Hematopoietic multipotent progenitor cell treated with erythropoietin and hydrocortisone succinate and interleukin-3 and kit ligand, for 15 days (in vitro differentiated cells): ENCODE measurements around the gene PDCD7.
"Not testable (repeated sequence)": the region's sequence is repeated elsewhere in the genome, so short reads cannot be mapped to it uniquely, and the experiment has no call there.

ENCODE experiments used
- DNase-seq: peaks from one replicate; pipeline ENCODE4 v3.0.0-alpha.2; 2015; ENCODE audit warnings: low spot score

The PDCD7 gene

DNA sequence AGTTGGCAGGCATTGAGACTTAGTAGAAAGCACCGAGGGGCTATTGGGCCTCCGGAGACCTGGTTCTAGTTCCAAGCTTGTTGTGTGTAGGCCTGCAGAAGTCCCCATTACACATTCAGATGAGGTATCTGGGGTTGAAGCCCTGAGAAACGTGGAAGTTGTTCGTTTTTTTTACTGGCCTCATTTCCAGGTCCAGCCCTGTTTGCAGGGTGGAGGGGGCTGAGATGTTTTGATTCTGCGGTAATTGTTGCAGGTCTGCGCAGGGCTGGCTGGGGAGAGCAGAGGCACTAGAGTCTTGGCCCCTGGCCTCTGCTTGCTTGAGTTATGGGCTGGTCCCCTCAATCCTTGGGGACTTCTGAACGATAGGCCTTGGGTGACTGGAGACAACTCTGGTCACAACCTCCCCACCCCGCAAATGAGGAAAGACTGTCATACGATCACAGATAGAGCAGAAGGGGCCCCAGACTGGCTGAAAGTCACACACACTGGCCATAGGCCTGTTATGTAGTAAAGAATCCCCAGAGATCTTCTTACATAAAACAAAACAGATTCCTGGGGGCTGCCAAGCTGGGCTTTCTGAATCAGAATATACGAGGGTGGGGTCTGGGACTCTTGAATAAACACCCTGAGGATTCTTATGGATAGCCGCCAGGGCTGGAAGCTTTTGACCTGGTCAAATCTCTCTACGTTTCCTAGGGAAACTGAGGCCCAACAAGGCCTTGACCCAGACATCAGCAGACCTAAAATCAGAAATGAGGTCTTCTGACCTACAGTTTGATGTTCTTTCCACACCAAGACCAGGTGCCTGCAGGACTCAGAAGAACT, 41.5 kb downstream of the PDCD7 start:
- no peak for DNase-seq

GRCh38 chr15:65089206-65089824, 44.3 kb downstream of the PDCD7 start:
- DNase-seq = no peak

- DNase-seq = no peak
These were observed 45.0 kb downstream of the PDCD7 start for GRCh38 chr15:65088643-65089021.

DNA sequence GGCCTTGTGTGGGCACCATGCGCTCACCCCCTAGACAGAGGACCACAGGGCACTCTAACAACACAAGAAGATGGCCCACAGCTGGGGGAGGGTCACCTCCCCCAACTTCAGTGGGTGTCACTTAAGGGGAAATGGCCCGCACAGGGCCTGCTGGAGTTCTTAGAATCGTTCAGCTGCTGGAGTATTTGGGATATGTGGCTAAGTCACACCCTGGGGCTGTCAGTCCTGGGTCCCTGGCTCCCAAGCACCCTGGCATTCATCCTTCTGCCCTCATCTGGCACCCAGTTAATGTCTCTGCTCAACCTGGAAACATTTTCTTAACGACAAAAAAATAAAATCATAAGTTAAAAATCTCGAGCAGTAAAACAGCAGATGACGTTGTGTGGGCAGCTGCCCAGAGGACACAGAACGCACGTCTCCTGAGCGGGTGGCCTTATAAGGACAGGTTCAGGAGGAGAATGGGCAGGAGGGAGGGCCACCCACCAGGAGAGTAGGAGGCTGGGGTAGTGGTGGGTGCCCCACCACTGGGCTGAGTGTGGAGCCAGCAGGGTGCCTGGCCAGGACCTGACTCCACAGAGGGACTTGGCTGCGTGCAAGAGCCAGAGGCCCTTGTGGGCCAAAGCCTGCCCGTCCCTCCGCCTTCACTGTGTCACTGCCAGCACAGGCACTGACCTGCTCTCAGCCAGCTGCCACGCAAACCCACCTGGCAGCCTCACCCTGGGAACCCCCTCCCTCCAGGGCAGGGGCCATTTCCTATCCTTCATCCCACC, 45.5 kb downstream of the PDCD7 start:
- DNase-seq = no peak

- DNase-seq = no peak
These were observed 46.2 kb downstream of the PDCD7 start for GRCh38 chr15:65087411-65087810.

GRCh38 chr15:65086680-65087111, 46.9 kb downstream of the PDCD7 start:
- DNase-seq = no peak

GRCh38 chr15:65085990-65086679, 47.5 kb downstream of the PDCD7 start:
- no peak for DNase-seq

GRCh38 chr15:65085207-65085753, 48.3 kb downstream of the PDCD7 start:
- DNase-seq = no peak

DNA sequence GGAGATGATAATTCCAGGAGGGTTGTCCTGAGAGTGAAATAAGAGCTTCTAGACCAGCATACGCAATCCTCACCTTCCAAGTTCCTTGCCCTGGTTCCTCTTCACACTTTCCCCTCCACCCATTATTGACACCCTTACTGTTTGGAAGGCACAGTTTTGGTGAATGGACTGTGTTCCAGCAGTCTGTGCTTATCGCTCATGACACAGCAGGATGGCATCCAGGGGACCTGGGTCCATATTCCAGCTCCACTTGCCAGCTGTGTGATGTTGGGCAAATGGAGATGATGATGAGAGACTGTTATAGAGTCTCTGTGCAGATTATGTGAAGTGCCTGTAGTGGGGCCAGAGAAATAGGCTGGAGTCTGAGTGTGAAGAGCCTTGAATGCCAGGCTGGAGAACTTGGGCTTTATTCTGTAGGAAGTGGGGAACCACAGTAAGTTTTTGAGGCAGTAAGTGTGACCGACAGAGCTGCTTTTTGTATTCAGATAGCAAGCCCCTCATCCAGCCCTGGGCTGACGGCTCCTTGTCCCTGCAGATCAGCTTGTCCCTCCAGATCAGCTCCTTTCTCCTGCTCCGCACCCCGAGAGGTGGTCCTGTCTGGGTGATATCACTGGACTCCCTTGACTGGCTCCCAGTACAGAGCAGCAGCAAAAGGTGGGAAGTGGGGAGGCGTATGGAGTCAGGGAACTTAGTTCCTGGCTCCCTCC, 49.0 kb downstream of the PDCD7 start:
- no peak for DNase-seq

GRCh38 chr15:65083262-65083701, 50.3 kb downstream of the PDCD7 start:
- DNase-seq = no peak

DNA sequence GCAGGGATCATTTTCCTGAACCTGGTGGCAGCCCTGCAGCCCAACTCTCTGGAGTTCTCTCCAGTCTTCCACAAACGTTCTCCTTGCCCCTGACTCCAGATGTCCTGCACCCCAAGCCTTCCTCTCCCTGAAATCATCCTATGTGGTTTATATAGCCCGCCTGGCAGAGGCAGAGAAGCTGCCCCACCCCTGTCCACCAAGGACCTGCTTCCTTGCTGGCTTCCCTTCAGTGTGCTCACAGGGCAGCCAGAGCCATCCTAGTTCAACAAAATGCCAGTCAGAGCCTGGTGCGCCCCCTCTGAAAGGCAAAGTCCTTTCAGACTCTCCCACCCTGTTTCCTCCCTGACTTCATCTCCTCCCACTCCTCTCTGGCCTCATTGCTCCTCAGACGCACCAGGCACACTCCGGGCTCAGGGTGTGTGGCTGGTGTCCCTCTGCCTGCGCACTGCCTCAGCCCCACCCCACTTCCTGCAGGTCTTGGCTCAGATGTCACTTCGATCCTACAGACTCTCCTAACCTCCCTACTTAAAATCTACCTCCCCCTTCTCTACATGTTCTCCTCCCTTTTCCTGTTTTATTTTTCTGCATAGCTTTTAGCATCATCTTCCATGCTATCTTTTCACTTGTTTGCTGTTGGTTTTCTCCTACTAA, 51.2 kb downstream of the PDCD7 start:
- DNase-seq = no peak

DNA sequence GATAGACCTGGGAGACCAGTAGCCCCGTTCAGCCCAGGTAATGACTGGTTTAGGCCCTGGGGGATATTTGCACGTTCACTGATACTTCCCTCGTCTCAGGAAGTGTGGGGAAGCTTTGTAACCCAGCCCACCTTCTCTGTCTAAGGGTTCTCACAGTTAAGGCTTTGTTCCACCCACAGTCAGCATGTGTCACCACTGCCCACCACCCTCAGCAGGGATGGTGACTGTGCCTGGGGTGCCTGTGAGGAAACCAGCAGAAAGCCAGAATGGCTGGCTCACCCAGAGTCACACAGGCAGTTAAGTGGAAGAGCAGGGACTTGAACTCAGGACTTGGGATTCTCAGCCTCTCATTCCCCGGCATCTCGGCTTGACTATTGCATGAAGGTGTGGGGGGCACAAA, 51.9 kb downstream of the PDCD7 start:
- no peak for DNase-seq

GRCh38 chr15:65081270-65081669, 52.3 kb downstream of the PDCD7 start:
- DNase-seq = no peak

DNA sequence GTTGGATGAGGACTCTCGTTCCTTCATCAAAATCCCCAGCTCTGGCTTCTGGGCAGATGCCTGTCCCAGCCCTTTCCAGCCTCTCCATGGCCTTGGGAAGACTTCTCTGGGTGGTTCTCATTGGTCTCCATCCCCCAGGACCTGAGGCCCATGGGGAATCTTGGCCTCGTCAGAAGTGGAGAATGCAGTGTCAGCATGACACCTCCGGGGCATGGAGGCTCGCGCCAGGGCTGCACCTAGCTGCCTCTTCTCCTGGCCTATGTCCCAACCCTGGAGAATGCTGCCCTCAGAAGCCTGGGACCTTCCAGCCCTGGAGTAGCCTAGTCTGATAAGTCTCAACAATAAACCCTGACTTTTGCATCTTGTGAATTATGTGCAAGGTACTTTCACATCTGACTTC, 54.0 kb downstream of the PDCD7 start:
- DNase-seq = no peak

DNA sequence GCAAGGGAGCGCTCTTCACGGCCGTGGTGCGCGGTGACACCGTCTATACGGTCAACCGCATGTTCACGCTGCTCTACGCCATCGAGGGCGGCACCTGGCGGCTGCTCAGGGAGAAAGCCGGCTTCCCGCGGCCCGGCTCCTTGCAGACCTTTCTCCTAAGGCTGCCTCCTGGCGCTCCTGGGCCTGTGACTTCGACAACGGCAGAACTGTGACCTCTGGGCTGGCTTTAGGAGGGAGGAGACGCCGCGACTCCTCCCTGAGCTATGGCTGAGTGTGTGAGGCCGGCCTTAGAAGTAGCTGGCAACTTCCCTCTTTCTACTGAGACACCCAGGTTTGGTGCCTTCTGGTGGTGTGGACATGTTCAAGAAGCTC, 55.6 kb downstream of the PDCD7 start:
- no peak for DNase-seq

- no peak for DNase-seq
These were observed 56.2 kb downstream of the PDCD7 start for GRCh38 chr15:65077291-65077980.

DNA sequence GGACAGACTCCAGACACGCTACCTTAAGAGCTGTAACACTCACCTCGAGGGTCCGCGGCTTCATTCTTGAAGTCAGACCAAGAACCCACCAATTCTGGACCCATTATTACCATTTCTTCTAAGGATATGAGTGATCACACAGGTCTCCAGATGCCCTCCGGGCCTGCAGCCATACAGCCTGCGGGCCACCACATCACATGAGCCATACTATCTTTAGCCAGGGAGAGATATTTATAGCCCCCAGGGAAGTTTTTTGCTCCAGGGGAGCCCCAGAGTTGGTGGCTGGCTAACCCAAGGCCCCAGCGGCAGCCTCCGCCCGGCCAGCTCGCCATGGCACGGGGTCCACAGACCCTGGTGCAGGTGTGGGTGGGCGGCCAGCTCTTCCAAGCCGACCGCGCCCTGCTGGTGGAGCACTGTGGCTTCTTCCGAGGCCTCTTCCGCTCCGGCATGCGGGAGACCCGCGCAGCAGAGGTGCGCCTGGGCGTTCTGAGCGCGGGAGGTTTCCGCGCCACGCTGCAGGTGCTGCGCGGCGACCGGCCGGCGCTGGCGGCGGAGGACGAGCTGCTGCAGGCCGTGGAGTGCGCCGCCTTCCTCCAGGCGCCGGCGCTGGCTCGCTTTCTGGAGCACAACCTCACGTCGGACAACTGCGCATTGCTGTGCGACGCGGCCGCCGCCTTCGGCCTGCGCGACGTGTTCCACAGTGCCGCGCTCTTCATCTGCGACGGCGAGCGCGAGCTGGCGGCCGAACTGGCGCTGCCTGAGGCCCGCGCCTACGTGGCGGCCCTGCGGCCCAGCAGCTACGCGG, 56.9 kb downstream of the PDCD7 start, which contains the start of gene KBTBD13:
Gene KBTBD13 (plus strand): TSS at position 261 of the 805 bp plus-strand sequence. CDS start 70 bp downstream, at position 331.
- no peak for DNase-seq

GRCh38 chr15:65075607-65076395, 57.8 kb downstream of the PDCD7 start:
- DNase-seq = not testable (repeated sequence)
